B cell (primary cell): ENCODE data around the gene ZNF335. TPM values are rescaled to one million over a fixed set of nuclear protein-coding genes. Genes with fewer than 3 reads are reported as not detected.

Source experiments
- ATAC-seq: fragments of 200-7000 bp; cut with Tn5 transposase; one replicate; pipeline ENCODE4 v1.10.0; 2021; ENCODE audit warnings: low read depth, mild to moderate bottlenecking, moderate number of reproducible peaks, moderate library complexity
- CTCF ChIA-PET: fragments of 350-600 bp; sonication (Branson Sonifier 250); formaldehyde crosslinking; loops from one replicate; lab custom pipeline; 2021; ENCODE audit warnings: antibody characterized with exemption, inconsistent platforms; lab: Charles Lee
- POLR2A ChIA-PET: fragments of 350-600 bp; sonication (Branson Sonifier 250); formaldehyde crosslinking; loops from one replicate; lab custom pipeline; 2021; ENCODE audit warnings: antibody characterized with exemption; lab: Charles Lee
- DNase-seq: peaks from one replicate; pipeline ENCODE4 v3.0.0; 2013
- H2AFZ ChIP-seq: 2 replicates; pipeline ENCODE4 v1.6.1; 2012; ENCODE audit warnings: mild to moderate bottlenecking, low read depth, low read length; ENCODE audit not compliant: insufficient read depth, poor library complexity, severe bottlenecking
- H3K27ac ChIP-seq, 2 donors: 1 replicate in 1 of 2; 2 replicates in 1 of 2; pipeline ENCODE4 v1.5.1; 2012 to 2013; ENCODE audit warnings: low read length in 2 of 2, mild to moderate bottlenecking in 2 of 2, moderate library complexity in 1 of 2
- H3K27me3 ChIP-seq, 4 experiments: fragments of 200-600 bp in 1 of 4; sonication (generic) in 1 of 4; replicated peaks in 1 of 4; 1 replicate in 2 of 4; 2 replicates in 2 of 4; pipeline versions ENCODE4 v1.6.1 to v1.7.0; 2013 to 2016; ENCODE audit warnings: low read length in 3 of 4, mild to moderate bottlenecking in 2 of 4, mixed read lengths in 1 of 4, moderate library complexity in 1 of 4; ENCODE audit not compliant: insufficient read depth in 4 of 4, control insufficient read depth in 3 of 4; ENCODE audit errors: control extremely low read depth in 1 of 4
- H3K36me3 ChIP-seq, 2 experiments: replicated peaks in 1 of 2; 1 replicate in 1 of 2; 2 replicates in 1 of 2; pipeline versions ENCODE4 v1.6.1 to v1.7.1; 2013; ENCODE audit warnings: low read length in 1 of 2; ENCODE audit not compliant: insufficient read depth in 2 of 2, control insufficient read depth in 1 of 2; ENCODE audit errors: control extremely low read depth in 1 of 2, extremely low read depth in 1 of 2
- H3K4me1 ChIP-seq, 2 donors: fragments of 200-600 bp in 1 of 2; sonication (generic) in 1 of 2; 1 replicate in 1 of 2; 2 replicates in 1 of 2; pipeline versions ENCODE4 v1.5.1 to v1.6.1; 2013 to 2017; ENCODE audit warnings: low read length in 2 of 2; ENCODE audit not compliant: control insufficient read depth in 2 of 2, insufficient read depth in 2 of 2
- H3K4me2 ChIP-seq: replicated peaks from 2 replicates; pipeline ENCODE3; 2012; ENCODE audit warnings: mild to moderate bottlenecking, low read depth, low read length; ENCODE audit not compliant: poor library complexity, severe bottlenecking
- H3K4me3 ChIP-seq, 5 experiments: fragments of 200-600 bp in 1 of 5; sonication (generic) in 1 of 5; 1 replicate in 3 of 5; 2 replicates in 2 of 5; pipeline versions ENCODE4 v1.5.1 to v1.7.0; 2011 to 2016; ENCODE audit warnings: low read length in 4 of 5, mild to moderate bottlenecking in 4 of 5, low read depth in 2 of 5, control low read depth in 1 of 5, moderate library complexity in 1 of 5; ENCODE audit not compliant: insufficient read depth in 1 of 5; ENCODE audit errors: control extremely low read depth in 1 of 5, extremely low read depth in 1 of 5
- H3K79me2 ChIP-seq: fragments of 200-600 bp; sonication (generic); one replicate; pipeline ENCODE4 v1.6.0; 2016; ENCODE audit warnings: low read length; ENCODE audit not compliant: control insufficient read depth, insufficient read depth
- H3K9ac ChIP-seq: fragments of 200-600 bp; sonication (generic); 2 replicates; pipeline ENCODE4 v1.6.1; 2017; ENCODE audit warnings: mild to moderate bottlenecking, low read length, moderate library complexity
- H3K9me3 ChIP-seq, 3 donors: one replicate each; pipeline versions ENCODE4 v1.6.1 to v1.7.1; 2013; ENCODE audit warnings: low read length in 2 of 3; ENCODE audit not compliant: control insufficient read depth in 2 of 3, insufficient read depth in 1 of 3; ENCODE audit errors: control extremely low read depth in 1 of 3
- H4K20me1 ChIP-seq: 2 replicates; pipeline ENCODE4 v1.6.0; 2012; ENCODE audit warnings: mild to moderate bottlenecking, low read length; ENCODE audit not compliant: insufficient read depth, control insufficient read depth, poor library complexity, severe bottlenecking
- H3K27ac Mint-ChIP-seq: one replicate; pipeline ENCODE4 v1.8.0; 2021; ENCODE audit warnings: mixed read lengths
- H3K27me3 Mint-ChIP-seq: one replicate; pipeline ENCODE4 v1.8.0; 2021; ENCODE audit warnings: mixed read lengths
- H3K4me1 Mint-ChIP-seq: one replicate; pipeline ENCODE4 v1.8.0; 2021; ENCODE audit warnings: mixed read lengths
- H3K4me3 Mint-ChIP-seq: one replicate; pipeline ENCODE4 v1.8.0; 2021; ENCODE audit warnings: mixed read lengths
- H3K9me3 Mint-ChIP-seq: one replicate; pipeline ENCODE4 v1.8.0; 2022; ENCODE audit warnings: mixed read lengths; ENCODE audit not compliant: insufficient read depth
- CTCF ChIP-seq: fragments of 200-600 bp; IDR thresholded peaks from one replicate; pipeline ENCODE4 v1.8.0; 2022; ENCODE audit warnings: antibody characterized with exemption, mild to moderate bottlenecking
- EZH2 ChIP-seq: IDR thresholded peaks from 2 replicates; pipeline ENCODE4 v1.6.1; 2012; ENCODE audit warnings: borderline replicate concordance, low read depth, mild to moderate bottlenecking, moderate library complexity, low read length; ENCODE audit not compliant: insufficient read depth, poor library complexity, severe bottlenecking
- WGBS: methylation state at CpG from one replicate; pipeline ENCODE4 v1.1.5; 2013; ENCODE audit warnings: missing lambda C conversion rate; ENCODE audit not compliant: insufficient coverage; 5-methylcytosine and 5-hydroxymethylcytosine counted together
- intact Hi-C: fragments of 100-400 bp; cut with micrococcal nuclease; formaldehyde crosslinking; loops from one replicate; pipeline ENCODE4 v1.10.0; 2022
- polyA plus RNA-seq: library from polyadenylated mRNA; depleted of rRNA; stranded (reverse); fragments of >200 nt; gene quantifications from 2 replicates; pipeline ENCODE4 v1.2.3, GENCODE V29; 2012
- total RNA-seq, 2 donors: library from RNA; stranded (reverse); fragments of 120-200 nt in 1 of 2; gene quantifications; 1 replicate in 1 of 2; 2 replicates in 1 of 2; pipeline versions ENCODE4 v1.2.3 to v1.2.4, GENCODE V29; 2013 to 2022

ZNF335 gene
- total and polyA plus RNA-seq, 2 donors (not counting 1 experiment from before 2014, with no cell fraction given) = 62.3 to 62.7 TPM

- peaks cover 69% of the 10 kb centered on the region for H3K4me1 Mint-ChIP-seq
- H3K27ac Mint-ChIP-seq = peak overlapping the region; percentile 50
- DNase-seq (no peak), ATAC-seq (no peak)
- peaks cover 30% of the 10 kb centered on the region for H3K27me3 Mint-ChIP-seq
- CTCF ChIA-PET = interaction anchor here (1.7 to 3.3 kb wide), 2 partner anchors 20 to 36 kb away, joined by 4 to 16 read pairs; no protein-coding TSS in a partner anchor
- no peaks in the 10 kb centered on the region for H3K9me3 Mint-ChIP-seq
- Histone ChIP-seq H3K4me1 (peaks cover 77 to 78% of the 10 kb centered on the region in 2 donors), H3K4me3 (no peak overlapping the region), H2AFZ (no peak overlapping the region), H4K20me1 (no peaks in the 10 kb centered on the region), H3K9ac (no peak overlapping the region), H3K4me2 (peak overlapping the region; percentile 70), H3K79me2 (no peaks in the 10 kb centered on the region), H3K27me3 (peaks cover 0 to 28% (median 18%) of the 10 kb centered on the region in 4 experiments), H3K36me3 (no peaks in the 10 kb centered on the region), H3K9me3 (peaks cover 0 to 15% (median 0%) of the 10 kb centered on the region in 3 donors), H3K27ac (no peak overlapping the region)
- TF ChIP-seq EZH2 (no peak), CTCF (no peak)
- POLR2A ChIA-PET = no interaction called here
- H3K4me3 Mint-ChIP-seq = peak overlapping the region; percentile 52
- intact Hi-C loops = no loop called here
- 74% methylated on average over 3 of the region's 6 CpGs for WGBS
Observed at GRCh38 chr20:46006022-46006705, 34.2 kb upstream of the ZNF335 start.

GRCh38 chr20:46004889-46005473 lies 33.0 kb upstream of the ZNF335 start:
- ATAC-seq = peak; percentile 53

More at GRCh38 chr20:46004889-46005473, 33.0 kb upstream of the ZNF335 start:
- no peak overlapping the region for H2AFZ ChIP-seq
- H3K9ac ChIP-seq = peak overlapping the region; percentile 4
- Mint-ChIP-seq H3K4me1 (peaks cover 66% of the 10 kb centered on the region), H3K4me3 (peak overlapping the region; percentile 79), H3K27me3 (peaks cover 19% of the 10 kb centered on the region), H3K9me3 (no peaks in the 10 kb centered on the region), H3K27ac (peak overlapping the region; percentile 75)
- peaks cover 76 to 77% of the 10 kb centered on the region in 2 donors for H3K4me1 ChIP-seq
- H4K20me1 ChIP-seq = no peaks in the 10 kb centered on the region
- peaks cover 0 to 18% (median 7%) of the 10 kb centered on the region in 4 experiments for H3K27me3 ChIP-seq
- no peaks in the 10 kb centered on the region for H3K36me3 ChIP-seq
- intact Hi-C loops = no loop called here
- DNase-seq = peak; percentile 70
- no peaks in the 10 kb centered on the region for H3K79me2 ChIP-seq
- H3K4me2 ChIP-seq = peak overlapping the region; percentile 70
- WGBS = 0% methylated on average over 2 of the region's 3 CpGs
- POLR2A ChIA-PET = interaction anchor here (0.5 to 1.0 kb wide), 2 partner anchors 35 to 133 kb away, joined by 4 read pairs; no protein-coding TSS in a partner anchor
- no peak overlapping the region for H3K27ac ChIP-seq
- H3K4me3 ChIP-seq = peak overlapping the region in 3 of 5 experiments; percentile 21 to 25 (median 24)
- no peak for TF ChIP-seq CTCF
- TF ChIP-seq EZH2 = no peak
- peaks cover 0 to 4% (median 0%) of the 10 kb centered on the region in 3 donors for H3K9me3 ChIP-seq
- CTCF ChIA-PET = interaction anchor here (0.6 to 3.3 kb wide), 4 partner anchors 9 to 402 kb away, joined by 3 to 16 read pairs (median 8); partner anchors contain the start of gene ELMO2
